ENCODE data around the gene MLLT1. TPM values are rescaled to one million over a fixed set of nuclear protein-coding genes. Genes with fewer than 3 reads are reported as not detected.

Gene MLLT1
- total and polyA plus RNA-seq, 2 of the 8 experiments (the other 6 are each of a cell fraction or from before 2014, with no cell fraction given): 18.8 to 45.1 TPM

DNA sequence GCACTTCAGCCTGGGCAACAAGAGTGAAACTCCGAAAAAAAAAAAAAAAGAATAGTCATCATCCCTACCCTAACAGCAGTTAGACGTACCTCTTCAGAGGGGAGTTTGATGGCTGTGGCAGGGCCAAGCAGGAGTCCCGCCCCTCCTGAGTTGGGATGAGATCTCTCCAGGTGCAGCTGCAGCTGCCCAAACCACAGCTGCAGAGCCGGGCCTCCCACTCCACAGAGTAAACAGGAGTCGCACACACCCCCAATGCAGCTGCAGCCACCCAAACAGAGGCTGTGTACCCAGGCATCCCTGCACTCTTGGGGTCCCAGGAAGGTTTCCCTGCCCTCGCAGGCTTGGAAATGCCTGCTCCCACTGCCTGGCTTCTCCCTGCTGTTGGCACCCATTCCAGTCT, 17.4 kb upstream of the MLLT1 start (continued):
- TF ChIP-seq SAP30 (IDR thresholded peaks at IDR 0.05; ENCODE audit: insufficient read depth, insufficient replicate concordance, low read length): no peak
